Measurements from ENCODE around the gene INPP5J. TPM values are rescaled to one million over a fixed set of nuclear protein-coding genes. Genes with fewer than 3 reads are reported as not detected.
A peak's percentile ranks its signal among the peaks of the same experiment; 100 is the strongest.

Gene INPP5J
- total and polyA plus RNA-seq, 11 donors = 8.4 to 23.1 (median 19.5) TPM

DNA sequence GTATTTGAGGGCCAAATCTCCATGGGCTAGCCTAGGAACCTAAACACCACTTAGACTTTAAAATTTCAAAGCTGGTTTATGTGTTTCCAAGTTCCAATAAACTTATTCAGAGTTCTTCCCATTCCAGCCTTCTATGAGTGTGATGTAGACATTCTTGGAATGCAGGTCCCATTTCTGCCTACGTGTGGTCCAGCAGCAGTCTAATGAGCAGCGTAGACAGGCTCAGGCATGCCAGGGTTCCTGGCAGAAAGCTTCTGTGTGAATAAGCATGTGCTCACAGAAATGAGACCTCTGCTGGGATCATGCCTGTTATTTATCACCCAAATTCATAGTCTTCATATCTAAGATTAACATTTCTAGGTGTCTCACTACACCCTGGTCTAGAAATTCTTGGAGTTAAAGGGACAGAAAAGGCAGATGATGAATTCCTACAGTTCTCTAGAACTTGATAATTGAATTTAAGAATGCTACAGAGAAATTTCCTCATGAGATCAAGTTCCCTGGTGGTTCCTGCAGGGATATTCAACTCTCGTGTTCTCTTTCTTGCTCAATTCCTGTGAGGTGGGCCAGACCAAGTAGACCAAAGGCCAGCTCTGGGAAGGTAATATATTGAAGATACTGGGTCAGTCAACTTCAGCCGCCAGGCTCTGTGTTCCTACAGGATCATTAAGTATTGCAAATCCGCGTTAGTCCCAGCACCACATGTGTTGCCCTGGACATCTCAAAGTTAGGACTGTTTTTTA, 54.8 kb downstream of the INPP5J start:
- H3K9me3 ChIP-seq = no peaks in the 10 kb centered on the region
- no peaks in the 10 kb centered on the region for H3K27me3 ChIP-seq
- H3K27ac ChIP-seq = no peak overlapping the region
- H3K36me3 ChIP-seq = peaks cover 0 to 39% (median 21%) of the 10 kb centered on the region in 9 donors
- ATAC-seq = no peak
- 83 to 88% (median 86%) methylated on average over 6 of the region's 6 CpGs for WGBS, 4 donors
- no peak overlapping the region for H3K4me3 ChIP-seq
- intact Hi-C loops (cut with DNase I) = no loop called here
- no peak for DNase-seq
- peaks cover 0 to 29% (median 14%) of the 10 kb centered on the region in 12 donors for H3K4me1 ChIP-seq
- TF ChIP-seq, protein P1, sequence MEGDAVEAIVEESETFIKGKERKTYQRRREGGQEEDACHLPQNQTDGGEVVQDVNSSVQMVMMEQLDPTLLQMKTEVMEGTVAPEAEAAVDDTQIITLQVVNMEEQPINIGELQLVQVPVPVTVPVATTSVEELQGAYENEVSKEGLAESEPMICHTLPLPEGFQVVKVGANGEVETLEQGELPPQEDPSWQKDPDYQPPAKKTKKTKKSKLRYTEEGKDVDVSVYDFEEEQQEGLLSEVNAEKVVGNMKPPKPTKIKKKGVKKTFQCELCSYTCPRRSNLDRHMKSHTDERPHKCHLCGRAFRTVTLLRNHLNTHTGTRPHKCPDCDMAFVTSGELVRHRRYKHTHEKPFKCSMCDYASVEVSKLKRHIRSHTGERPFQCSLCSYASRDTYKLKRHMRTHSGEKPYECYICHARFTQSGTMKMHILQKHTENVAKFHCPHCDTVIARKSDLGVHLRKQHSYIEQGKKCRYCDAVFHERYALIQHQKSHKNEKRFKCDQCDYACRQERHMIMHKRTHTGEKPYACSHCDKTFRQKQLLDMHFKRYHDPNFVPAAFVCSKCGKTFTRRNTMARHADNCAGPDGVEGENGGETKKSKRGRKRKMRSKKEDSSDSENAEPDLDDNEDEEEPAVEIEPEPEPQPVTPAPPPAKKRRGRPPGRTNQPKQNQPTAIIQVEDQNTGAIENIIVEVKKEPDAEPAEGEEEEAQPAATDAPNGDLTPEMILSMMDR (IDR thresholded peaks at IDR 0.05) = no peak
- no peak for TF ChIP-seq POLR2A (IDR thresholded peaks at IDR 0.05)

DNA sequence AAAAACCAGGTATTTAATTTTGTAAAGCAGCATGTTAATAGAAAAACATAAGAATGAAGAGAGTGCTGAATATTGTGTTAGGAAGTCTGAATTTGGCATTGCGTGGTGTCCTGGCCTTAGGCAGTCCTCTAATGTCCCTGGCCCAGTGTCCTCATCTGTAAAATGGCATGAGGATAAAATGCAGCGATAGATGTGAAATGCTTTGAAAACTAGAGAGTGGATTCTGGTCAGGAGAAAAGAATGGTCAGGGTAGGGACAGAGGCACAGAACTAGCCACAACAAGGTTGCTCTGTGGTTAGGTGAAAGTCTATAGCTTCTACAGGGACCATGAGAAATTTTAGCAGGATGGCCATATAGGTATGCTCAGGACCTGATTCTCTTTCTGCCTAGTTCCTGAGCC, 56.1 kb downstream of the INPP5J start:
- TF ChIP-seq, protein P1 (IDR thresholded peaks at IDR 0.05) = no peak
- no peak for TF ChIP-seq POLR2A (IDR thresholded peaks at IDR 0.05)
- no peak overlapping the region for H3K4me3 ChIP-seq
- ATAC-seq (peak in 1 of 4 donors; percentile 38), DNase-seq (no peak)
- intact Hi-C loops (cut with DNase I) = no loop called here
- 96 to 99% (median 97%) methylated on average over 2 of the region's 2 CpGs for WGBS, 4 donors
- H3K9me3 ChIP-seq = no peaks in the 10 kb centered on the region
- peaks cover 0 to 23% (median 9%) of the 10 kb centered on the region in 12 donors for H3K4me1 ChIP-seq
- H3K36me3 ChIP-seq = peaks cover 0 to 42% (median 28%) of the 10 kb centered on the region in 9 donors
- no peak overlapping the region for H3K27ac ChIP-seq
- H3K27me3 ChIP-seq = no peaks in the 10 kb centered on the region

DNA sequence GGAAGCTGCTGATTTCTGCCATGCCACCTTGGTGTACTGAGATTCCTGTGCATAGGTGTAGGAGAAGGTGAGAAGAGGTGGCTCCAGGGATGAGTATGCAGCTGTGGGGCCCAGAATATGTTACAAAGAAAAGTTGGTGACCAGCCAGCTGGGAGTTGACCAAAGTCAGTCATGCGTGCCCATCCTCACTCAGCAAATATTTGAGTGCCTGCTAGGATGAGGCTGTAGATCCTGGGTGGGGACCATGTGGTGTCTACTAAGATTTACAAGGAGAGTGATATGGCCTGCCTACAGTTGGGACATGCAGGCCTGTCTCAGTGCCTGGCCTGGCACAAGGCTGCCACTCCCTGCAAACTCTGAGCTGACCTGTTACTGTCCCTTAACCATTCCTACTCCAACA, 56.6 kb downstream of the INPP5J start:
- ATAC-seq (peak in 3 of 4 donors; percentile 48 to 62 (median 59)), DNase-seq (no peak)
- TF ChIP-seq, protein P1 (IDR thresholded peaks at IDR 0.05) = no peak
- TF ChIP-seq POLR2A (IDR thresholded peaks at IDR 0.05) = no peak
- Histone ChIP-seq H3K27ac (no peak overlapping the region), H3K4me3 (no peak overlapping the region), H3K36me3 (peaks cover 0 to 44% (median 28%) of the 10 kb centered on the region in 9 donors), H3K27me3 (no peaks in the 10 kb centered on the region), H3K4me1 (peaks cover 0 to 18% (median 5%) of the 10 kb centered on the region in 12 donors), H3K9me3 (no peaks in the 10 kb centered on the region)
- WGBS, 4 donors = 22 to 50% (median 47%) methylated on average over 1 of the region's 1 CpG
- intact Hi-C loops (cut with DNase I) = no loop called here

DNA sequence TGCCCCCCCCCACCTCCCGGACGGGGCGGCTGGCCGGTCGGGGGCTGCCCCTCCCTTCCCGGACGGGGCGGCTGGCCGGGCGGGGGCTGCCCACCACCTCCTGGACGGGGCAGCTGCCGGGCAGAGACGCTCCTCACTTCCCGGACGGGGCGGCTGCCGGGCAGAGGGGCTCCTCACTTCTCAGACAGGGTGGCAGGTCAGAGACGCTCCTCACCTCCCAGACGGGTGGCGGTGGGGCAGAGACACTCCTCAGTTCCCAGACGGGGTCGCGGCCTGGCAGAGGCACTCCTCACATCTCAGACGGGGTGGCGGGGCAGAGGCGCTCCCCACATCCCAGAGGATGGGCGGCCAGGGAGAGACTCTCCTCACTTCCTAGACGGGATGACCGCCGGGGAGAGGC, 61.2 kb downstream of the INPP5J start:
- Histone ChIP-seq H3K9me3 (no peaks in the 10 kb centered on the region), H3K36me3 (peaks cover 0 to 51% (median 25%) of the 10 kb centered on the region in 9 donors), H3K27me3 (no peaks in the 10 kb centered on the region), H3K4me3 (no peak overlapping the region), H3K4me1 (peaks cover 0 to 12% (median 5%) of the 10 kb centered on the region in 12 donors), H3K27ac (no peak overlapping the region)
- intact Hi-C loops (cut with DNase I) = no loop called here
- TF ChIP-seq, protein P1 (IDR thresholded peaks at IDR 0.05) = no peak
- no peak for TF ChIP-seq POLR2A (IDR thresholded peaks at IDR 0.05)
- ATAC-seq (no peak), DNase-seq (no peak)
- WGBS, 4 donors = 96 to 100% (median 98%) methylated on average over 5 to 30 of the region's 30 CpGs

MicroRNA genes within 50 kb of the gene (microRNA counts, 767-probe panel; counts per million panel counts)
- microRNA hsa-miR-3928 = 71.6 to 908 counts per million in 2 donors

Small RNA genes within 50 kb of the gene (microRNA-seq; reads per million reads assigned to microRNA genes)
- 0.60 to 3.7 (median 1.2) reads per million in 4 donors for gene MIR3928

Other genes with a start within 250 kb of the INPP5J start
- gene MORC2, start 154.2 kb upstream of the INPP5J start, total RNA-seq = 10 to 100 TPM; 12.0 to 24.4 (median 18.4) TPM
- gene MORC2, start 154.2 kb upstream of the INPP5J start, polyA plus RNA-seq = 10 to 100 TPM; 17.0 to 17.8 TPM
- 10 to 100 TPM; 32.8 to 48.9 (median 43.3) TPM for gene TUG1, start 153.7 kb upstream of the INPP5J start, total RNA-seq
- 10 to 100 TPM; 19.5 to 26.2 TPM for gene TUG1, start 153.7 kb upstream of the INPP5J start, polyA plus RNA-seq
- gene SMTN, start 41.6 kb upstream of the INPP5J start, total RNA-seq = 100 to 1,000 TPM; 114 to 270 (median 167) TPM
- gene SMTN, start 41.6 kb upstream of the INPP5J start, polyA plus RNA-seq = 100 to 1,000 TPM in 1 of 2 donors, 10 to 100 TPM in 1; 55.5 to 257 TPM
- 100 to 1,000 TPM in 1 of 9 donors, 10 to 100 TPM in 8; 35.0 to 183 (median 52.9) TPM for gene SELENOM, start 15.4 kb upstream of the INPP5J start, total RNA-seq
- gene SELENOM, start 15.4 kb upstream of the INPP5J start, polyA plus RNA-seq = 10 to 100 TPM; 72.3 to 76.6 TPM
- not detected for gene PLA2G3, start 17.5 kb downstream of the INPP5J start, total RNA-seq
- gene PLA2G3, start 17.5 kb downstream of the INPP5J start, polyA plus RNA-seq = not detected
- gene RNF185, start 37.2 kb downstream of the INPP5J start, total RNA-seq = 10 to 100 TPM; 20.0 to 26.6 (median 23.1) TPM
- 10 to 100 TPM; 11.4 to 31.5 TPM for gene RNF185, start 37.2 kb downstream of the INPP5J start, polyA plus RNA-seq
- 10 to 100 TPM in 4 of 9 donors, 1 to 10 TPM in 5; 7.1 to 33.3 (median 9.4) TPM for gene LIMK2, start 89.3 kb downstream of the INPP5J start, total RNA-seq
- gene LIMK2, start 89.3 kb downstream of the INPP5J start, polyA plus RNA-seq = 10 to 100 TPM in 1 of 2 donors, 1 to 10 TPM in 1; 7.0 to 10.9 TPM
- 10 to 100 TPM in 7 of 9 donors, 1 to 10 TPM in 2; 3.8 to 40.7 (median 27.8) TPM for gene PIK3IP1, start 169.5 kb downstream of the INPP5J start, total RNA-seq
- 1 to 10 TPM; 4.0 to 7.8 TPM for gene PIK3IP1, start 169.5 kb downstream of the INPP5J start, polyA plus RNA-seq
- 10 to 100 TPM in 7 of 9 donors, 1 to 10 TPM in 2; 8.1 to 20.1 (median 12.9) TPM for gene PATZ1, start 223.4 kb downstream of the INPP5J start, total RNA-seq
- 1 to 10 TPM; 7.7 to 8.4 TPM for gene PATZ1, start 223.4 kb downstream of the INPP5J start, polyA plus RNA-seq

Measured in heart left ventricle (tissue), 16 donors.